ENCODE data around the gene RBBP8NL. TPM values are rescaled to one million over a fixed set of nuclear protein-coding genes. Genes with fewer than 3 reads are reported as not detected.

Gene RBBP8NL
- total RNA-seq, result 2.2 and 4.2 TPM in 2 replicates

GRCh38 chr20:62427172-62428001, at the start of gene RBBP8NL:
Gene RBBP8NL (minus strand): TSS chr20:62427539. CDS start chr20:62419647, 7,892 bp downstream.

DNA sequence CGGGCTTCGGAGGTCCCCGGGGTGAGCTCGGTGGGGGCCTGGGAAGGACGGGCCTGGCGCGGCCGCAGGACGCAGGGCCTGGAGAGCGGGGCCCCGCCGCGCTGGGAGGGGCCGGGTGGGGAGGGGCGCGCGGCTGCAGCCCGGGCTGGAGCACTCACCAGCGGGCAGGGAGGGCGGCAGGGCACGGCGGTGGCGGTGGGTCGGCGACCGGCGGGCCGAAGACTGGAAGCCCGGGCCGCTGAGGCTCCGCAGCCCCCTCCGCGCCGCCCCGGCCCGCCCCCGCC, 48.4 kb upstream of the RBBP8NL start, which contains the start of gene GATA5:
Gene GATA5 (minus strand): TSS at position 224 of the 284 bp plus-strand sequence. CDS start 474 bp downstream, outside the sequence.

DNA sequence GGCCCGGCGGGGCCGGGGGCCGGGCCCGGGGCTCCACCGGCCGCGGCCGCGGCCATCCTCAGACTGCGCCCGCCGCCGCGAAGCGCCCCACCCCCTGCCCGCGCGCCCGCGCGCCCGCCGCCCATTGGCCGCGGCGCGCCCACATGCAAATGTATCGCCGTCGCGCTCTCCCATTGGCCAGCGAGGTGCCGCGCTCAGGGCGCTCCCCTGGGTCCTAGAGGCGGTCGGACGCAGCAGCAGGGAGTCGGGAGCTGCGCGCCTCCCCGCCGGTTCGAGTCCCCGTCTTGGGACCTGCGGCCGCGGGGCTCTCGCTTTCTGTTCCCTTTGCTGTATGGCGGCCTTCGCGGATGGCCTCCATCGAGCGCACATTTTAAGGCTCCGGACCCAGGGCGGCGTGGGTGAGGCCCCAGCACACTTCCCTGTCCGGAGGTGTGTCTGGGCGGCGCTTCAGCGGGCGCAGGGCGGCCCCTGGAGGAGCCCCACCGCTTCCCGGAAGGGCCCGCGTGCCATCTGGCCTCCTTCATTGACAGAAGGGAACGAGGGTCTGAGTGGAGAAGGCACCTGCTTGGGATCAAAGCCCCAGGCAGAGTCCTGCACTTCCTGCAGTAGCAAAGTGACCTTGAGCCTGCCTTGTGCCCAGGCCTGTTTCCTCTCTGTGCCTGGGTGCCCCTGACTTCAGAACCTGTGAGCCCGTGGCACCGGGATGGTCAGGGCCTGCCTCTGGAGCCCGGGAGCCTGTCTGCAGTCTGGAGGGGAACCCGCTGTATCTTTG, 19.9 kb downstream of the RBBP8NL start, which contains the start of gene CABLES2:
Gene CABLES2 (minus strand): TSS at position 65 of the 772 bp plus-strand sequence. CDS start 9 bp downstream, at position 56.

DNA sequence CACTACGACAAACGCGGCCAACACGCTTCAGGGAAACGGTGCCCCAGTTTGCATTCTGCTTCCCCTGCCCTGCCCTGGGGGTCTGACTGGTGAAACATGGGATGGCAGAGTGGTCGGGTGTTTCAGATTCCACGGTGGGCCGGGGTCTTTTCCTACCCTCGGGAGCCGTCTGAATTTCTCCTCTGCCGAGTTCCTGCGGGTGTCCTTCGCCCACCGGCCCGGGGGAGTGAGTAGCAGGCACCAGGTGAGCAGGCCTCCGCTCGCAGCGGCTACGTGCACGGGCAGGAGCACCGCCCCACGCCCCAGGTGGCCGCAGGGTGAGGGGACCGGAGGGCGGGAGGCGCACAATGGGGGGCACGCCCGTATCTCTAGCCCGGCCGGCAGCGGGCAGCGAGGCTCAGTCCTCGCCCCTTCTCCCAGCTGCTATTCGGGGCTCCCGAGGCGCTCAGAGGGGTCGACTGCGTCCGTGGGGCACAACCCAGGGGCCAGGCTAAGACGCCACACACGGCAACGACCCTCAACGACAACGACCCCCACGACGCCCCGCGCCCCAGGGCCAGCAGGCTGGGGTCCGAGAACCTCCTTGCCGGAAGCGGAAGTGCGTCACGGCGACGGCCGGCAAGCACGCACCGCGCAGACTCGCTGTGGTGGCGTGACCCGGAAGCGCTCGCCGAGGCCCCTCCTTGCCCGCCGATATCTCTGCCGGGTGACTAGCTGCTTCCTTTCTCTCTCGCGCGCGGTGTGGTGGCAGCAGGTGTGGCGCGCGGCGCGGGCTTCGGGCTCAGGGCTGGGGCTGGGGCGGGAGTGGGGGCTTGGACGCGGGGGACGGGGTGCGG, 40.7 kb downstream of the RBBP8NL start, which contains the start of gene RPS21:
Gene RPS21 (plus strand): TSS at position 721 of the 836 bp plus-strand sequence. CDS start 236 bp downstream, outside the sequence.

GRCh38 chr20:62367136-62367632, 60.2 kb downstream of the RBBP8NL start, which contains the start of gene LAMA5:
Gene LAMA5 (minus strand): TSS chr20:62367312. CDS start chr20:62367245, 67 bp downstream.

Other genes with a start within 250 kb of the RBBP8NL start
- gene MTG2, start 244.5 kb downstream of the RBBP8NL start, total RNA-seq, result 18.3 and 30.9 TPM in 2 replicates
- gene HRH3, start 207.3 kb downstream of the RBBP8NL start, total RNA-seq, result not detected in 2 replicates
- 22.7 and 28.8 TPM in 2 replicates for gene OSBPL2, start 189.0 kb downstream of the RBBP8NL start, total RNA-seq
- gene ADRM1, start 124.5 kb downstream of the RBBP8NL start, total RNA-seq, result 252 and 281 TPM in 2 replicates
- 210 and 243 TPM in 2 replicates for gene LAMA5, start 60.2 kb downstream of the RBBP8NL start, total RNA-seq
- 2,524 and 3,677 TPM in 2 replicates for gene RPS21, start 40.4 kb downstream of the RBBP8NL start, total RNA-seq
- 4.0 and 4.8 TPM in 2 replicates for gene CABLES2, start 20.3 kb downstream of the RBBP8NL start, total RNA-seq
- not detected in 2 replicates for gene GATA5, start 48.5 kb upstream of the RBBP8NL start, total RNA-seq
- 4.0 and 5.1 TPM in 2 replicates for gene SLCO4A1, start 215.0 kb upstream of the RBBP8NL start, total RNA-seq